ENCODE results near the gene TBCD. TPM values are rescaled to one million over a fixed set of nuclear protein-coding genes. Genes with fewer than 3 reads are reported as not detected.

Gene TBCD
- polyA plus RNA-seq, 6 donors from 2014 or later, result 23.6 to 34.7 (median 27.5) TPM

DNA sequence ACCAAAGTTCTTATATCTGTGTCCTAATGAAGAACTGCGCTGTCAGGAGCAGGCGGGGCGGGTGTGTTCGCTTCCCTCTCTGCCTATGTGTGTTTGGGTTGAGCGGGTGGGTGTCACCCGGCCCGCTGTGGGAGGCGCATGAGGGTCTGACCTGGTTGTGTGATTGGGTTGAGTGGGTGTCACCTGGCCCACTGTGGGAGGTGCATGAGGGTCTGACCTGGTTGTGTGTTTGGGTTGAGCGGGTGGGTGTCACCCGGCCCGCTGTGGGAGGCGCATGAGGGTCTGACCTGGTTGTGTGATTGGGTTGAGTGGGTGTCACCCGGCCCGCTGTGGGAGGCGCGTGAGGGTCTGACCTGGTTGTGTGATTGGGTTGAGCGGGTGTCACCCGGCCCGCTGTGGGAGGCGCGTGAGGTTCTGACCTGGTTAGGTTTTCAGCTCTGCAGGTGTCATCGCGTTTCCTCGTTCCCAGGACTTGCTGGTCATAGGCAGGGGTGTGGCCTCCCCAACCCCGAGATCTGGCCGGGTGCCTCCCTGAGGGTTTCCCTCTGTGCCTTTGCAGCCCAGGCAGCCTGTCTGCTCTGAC is 157.5 kb downstream of the TBCD start:
- peak overlapping the region in 1 of 6 donors; percentile 64 for H3K27ac Mint-ChIP-seq

DNA sequence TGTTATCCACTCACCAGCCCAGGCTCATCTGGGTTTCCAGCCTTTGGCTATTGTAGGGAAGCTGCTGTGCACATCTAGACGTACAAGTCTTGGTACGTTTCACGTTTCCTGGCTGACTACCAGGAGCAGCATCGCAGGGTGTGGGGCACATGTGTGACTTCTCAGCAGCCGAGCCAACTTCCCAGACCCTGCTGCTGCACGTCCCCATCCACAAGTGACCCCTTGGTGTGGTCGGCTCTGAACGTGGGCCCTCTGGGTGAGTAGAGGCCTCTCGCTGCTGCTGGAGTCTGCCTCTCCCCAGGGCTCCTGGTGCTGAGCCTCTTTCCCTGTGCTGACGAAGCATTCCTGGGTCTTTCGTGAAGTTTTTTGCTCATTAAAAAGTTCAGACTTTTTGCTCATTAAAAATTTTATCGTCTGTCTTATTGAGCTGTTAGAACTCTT is 158.2 kb downstream of the TBCD start:
- DNase-seq (no peak), ATAC-seq (ENCODE audit: low read depth in 2 of 2) (no peak)
- Mint-ChIP-seq H3K4me1 (peaks cover 25 to 41% (median 37%) of the 10 kb centered on the region in 3 donors), H3K27ac (no peak overlapping the region), H3K36me3 (peaks cover 0 to 14% of the 10 kb centered on the region in 2 donors), H3K9me3 (no peaks in the 10 kb centered on the region), H3K4me3 (no peak overlapping the region), H3K27me3 (peaks cover 0 to 5% (median 4%) of the 10 kb centered on the region in 3 donors)

More for the DNA sequence above, 157.5 kb downstream of the TBCD start:
- ATAC-seq (ENCODE audit: low read depth in 2 of 2) (no peak), DNase-seq (no peak)
- Mint-ChIP-seq H3K27me3 (peaks cover 0 to 5% (median 4%) of the 10 kb centered on the region in 3 donors), H3K36me3 (peaks cover 2 to 14% of the 10 kb centered on the region in 2 donors), H3K4me1 (peaks cover 20 to 35% (median 31%) of the 10 kb centered on the region in 3 donors), H3K9me3 (no peaks in the 10 kb centered on the region), H3K4me3 (no peak overlapping the region)

DNA sequence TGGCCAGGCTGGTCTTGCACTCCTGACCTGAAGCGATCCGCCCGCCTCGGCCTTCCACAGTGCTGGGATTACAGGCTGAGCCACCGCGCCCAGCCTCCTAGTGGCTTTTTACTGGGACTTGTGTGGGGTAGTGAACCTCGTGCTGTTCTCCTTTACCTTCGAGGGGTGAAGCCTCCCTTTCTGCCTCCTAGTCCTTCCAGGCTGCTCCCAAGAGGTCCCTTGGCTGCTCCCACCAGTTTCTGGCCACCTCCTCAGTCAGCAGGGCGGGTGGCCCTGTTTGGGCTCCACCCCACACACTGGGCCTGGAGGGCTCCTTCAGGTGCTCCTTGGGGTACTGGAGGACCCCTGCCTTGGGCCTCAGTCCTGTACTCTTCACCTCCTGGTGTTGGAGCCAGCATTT is 158.9 kb downstream of the TBCD start:
- DNase-seq (no peak), ATAC-seq (ENCODE audit: low read depth in 2 of 2) (no peak)
- Mint-ChIP-seq H3K27ac (no peak overlapping the region), H3K9me3 (no peaks in the 10 kb centered on the region), H3K27me3 (peaks cover 0 to 7% (median 5%) of the 10 kb centered on the region in 3 donors), H3K4me3 (no peak overlapping the region), H3K36me3 (peaks cover 0 to 14% of the 10 kb centered on the region in 2 donors), H3K4me1 (peaks cover 32 to 48% (median 44%) of the 10 kb centered on the region in 3 donors)

DNA sequence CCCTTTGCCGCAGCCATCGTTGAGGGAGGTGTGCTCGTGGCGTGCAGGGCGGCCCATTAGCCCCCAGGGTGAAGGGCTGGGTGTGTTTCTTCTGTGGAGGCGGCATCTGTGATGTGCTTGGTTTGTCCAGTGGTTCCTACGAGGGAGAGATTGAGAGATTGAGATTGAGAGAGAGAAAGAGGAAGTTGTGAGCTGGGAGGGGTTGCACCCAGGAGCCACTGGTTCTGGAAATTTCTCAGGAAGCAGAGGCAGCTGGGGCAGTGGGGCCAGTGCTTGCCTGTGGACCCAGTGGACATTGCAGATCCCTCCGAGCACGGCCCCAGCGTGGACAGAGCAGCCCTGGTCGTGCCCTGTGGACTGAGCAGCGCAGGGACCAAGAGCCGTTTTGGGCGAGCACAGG is 160.0 kb downstream of the TBCD start:
- peaks cover 0 to 7% (median 5%) of the 10 kb centered on the region in 3 donors for H3K27me3 Mint-ChIP-seq
- peak; percentile 36 for DNase-seq
- H3K4me3 Mint-ChIP-seq, result peak overlapping the region in 7 of 8 donors; percentile 32 to 86 (median 57)
- peak overlapping the region in 3 of 6 donors; percentile 20 to 91 (median 37) for H3K27ac Mint-ChIP-seq
- H3K9me3 Mint-ChIP-seq, result no peaks in the 10 kb centered on the region
- peaks cover 0 to 7% of the 10 kb centered on the region in 2 donors for H3K36me3 Mint-ChIP-seq
- H3K4me1 Mint-ChIP-seq, result peaks cover 40 to 58% (median 53%) of the 10 kb centered on the region in 3 donors
- peak; percentile 17 to 43 for ATAC-seq (ENCODE audit: low read depth in 2 of 2)

DNA sequence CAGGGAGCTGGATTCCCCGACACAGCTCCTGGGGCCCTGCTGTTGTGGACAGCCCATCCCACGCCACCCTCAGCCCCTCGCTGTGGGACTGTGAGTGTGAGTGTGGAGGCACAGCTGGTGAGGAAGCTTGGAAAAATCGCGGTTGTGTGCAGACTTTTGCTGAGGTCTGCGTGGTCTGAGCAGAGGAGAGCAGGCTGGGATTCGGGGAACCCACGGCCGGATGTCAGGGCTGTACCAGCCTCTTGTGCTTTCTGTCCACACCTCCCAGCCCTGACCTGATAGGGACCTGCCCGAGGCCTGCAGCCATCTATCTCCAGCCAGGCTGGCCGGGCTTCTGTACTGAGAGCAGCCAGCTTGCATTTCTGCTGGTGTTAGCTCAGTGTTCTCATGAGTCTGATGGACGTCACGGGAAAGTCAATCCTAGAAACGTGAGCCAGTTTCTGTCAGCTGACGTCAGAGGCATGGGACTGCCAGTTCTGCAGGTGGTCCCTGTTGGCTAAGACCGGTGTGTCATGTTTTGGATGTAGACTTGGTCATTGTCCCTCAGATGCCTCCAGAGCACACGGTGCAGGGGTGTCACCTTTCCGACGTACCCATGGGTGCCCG is 160.7 kb downstream of the TBCD start:
- DNase-seq (no peak), ATAC-seq (ENCODE audit: low read depth in 2 of 2) (no peak)
- H3K27me3 Mint-ChIP-seq, result peaks cover 0 to 7% (median 5%) of the 10 kb centered on the region in 3 donors
- peak overlapping the region in 5 of 8 donors; percentile 20 to 86 (median 57) for H3K4me3 Mint-ChIP-seq
- H3K4me1 Mint-ChIP-seq, result peaks cover 40 to 58% (median 48%) of the 10 kb centered on the region in 3 donors
- peak overlapping the region in 1 of 6 donors; percentile 37 for H3K27ac Mint-ChIP-seq
- peaks cover 0 to 7% of the 10 kb centered on the region in 2 donors for H3K36me3 Mint-ChIP-seq
- H3K9me3 Mint-ChIP-seq, result no peaks in the 10 kb centered on the region

DNA sequence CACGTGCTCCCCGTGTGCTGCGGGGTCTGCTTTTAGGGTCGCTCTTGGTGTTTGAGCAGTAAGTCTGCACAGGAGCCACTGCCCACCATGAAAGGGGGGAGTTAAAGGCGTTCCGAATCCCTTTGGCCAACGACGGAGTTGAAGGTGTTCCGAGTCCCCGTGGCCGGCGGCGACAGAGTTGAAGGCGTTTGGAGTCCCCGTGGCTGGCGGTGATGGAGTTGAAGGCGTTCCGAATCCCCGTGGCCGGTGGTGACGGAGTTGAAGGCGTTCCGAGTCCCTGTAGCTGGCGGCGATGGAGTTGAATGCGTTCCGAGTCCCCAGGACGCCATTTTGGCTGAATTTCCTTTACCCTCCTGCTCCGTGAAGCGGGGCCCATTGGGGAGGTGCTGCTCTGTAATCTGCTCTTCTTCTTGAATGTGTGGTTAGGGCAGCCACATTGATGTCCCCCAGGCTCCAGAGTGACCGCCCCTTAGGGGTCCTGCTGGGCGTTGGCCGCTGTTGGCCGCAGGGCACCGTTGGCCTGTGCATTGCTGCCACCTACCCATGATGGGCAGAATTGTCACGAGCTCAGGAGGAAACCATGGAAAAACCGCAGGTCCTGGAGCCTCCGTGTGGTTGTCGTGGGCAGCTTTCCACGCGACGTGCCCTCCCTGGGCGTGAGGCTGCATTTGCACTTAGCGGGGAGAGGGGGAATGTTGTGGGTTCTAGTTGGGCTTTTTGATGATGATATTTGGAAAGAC is 161.6 kb downstream of the TBCD start:
- Mint-ChIP-seq H3K4me1 (peaks cover 43 to 51% (median 43%) of the 10 kb centered on the region in 3 donors), H3K9me3 (no peaks in the 10 kb centered on the region), H3K27ac (peak overlapping the region in 1 of 6 donors; percentile 16), H3K27me3 (peaks cover 0 to 5% (median 3%) of the 10 kb centered on the region in 3 donors), H3K4me3 (peak overlapping the region in 2 of 8 donors; percentile 16 to 49), H3K36me3 (peaks cover 0 to 1% of the 10 kb centered on the region in 2 donors)
- ATAC-seq (ENCODE audit: low read depth in 2 of 2) (no peak), DNase-seq (no peak)

DNA sequence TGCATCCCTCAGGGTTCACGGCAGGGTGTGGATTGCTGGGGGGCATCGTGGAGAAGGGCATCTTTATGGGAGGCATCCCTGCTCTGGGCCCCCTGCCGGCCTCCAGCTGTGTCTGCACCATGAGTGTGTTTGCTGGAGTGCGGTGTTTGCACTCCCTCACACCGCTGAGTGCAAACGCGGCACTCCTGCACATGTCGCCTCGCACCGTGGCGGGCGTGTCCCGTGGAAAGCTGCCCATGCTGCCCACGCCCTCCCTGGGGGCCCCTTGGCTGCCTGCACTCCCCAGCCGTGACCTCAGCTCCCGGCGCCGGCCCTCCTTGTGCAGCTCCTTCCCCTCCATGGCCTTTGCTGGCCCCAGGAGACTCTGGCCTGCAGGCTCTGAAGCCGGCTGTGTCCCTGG is 162.5 kb downstream of the TBCD start:
- Mint-ChIP-seq H3K36me3 (peaks cover 3 to 5% of the 10 kb centered on the region in 2 donors), H3K9me3 (no peaks in the 10 kb centered on the region), H3K4me3 (peak overlapping the region; percentile 10 to 90 (median 80)), H3K27ac (peak overlapping the region in 3 of 6 donors; percentile 44 to 95 (median 83)), H3K27me3 (peaks cover 0 to 5% (median 3%) of the 10 kb centered on the region in 3 donors), H3K4me1 (peaks cover 39 to 49% (median 43%) of the 10 kb centered on the region in 3 donors)
- peak; percentile 23 to 53 for ATAC-seq (ENCODE audit: low read depth in 2 of 2)
- no peak for DNase-seq

DNA sequence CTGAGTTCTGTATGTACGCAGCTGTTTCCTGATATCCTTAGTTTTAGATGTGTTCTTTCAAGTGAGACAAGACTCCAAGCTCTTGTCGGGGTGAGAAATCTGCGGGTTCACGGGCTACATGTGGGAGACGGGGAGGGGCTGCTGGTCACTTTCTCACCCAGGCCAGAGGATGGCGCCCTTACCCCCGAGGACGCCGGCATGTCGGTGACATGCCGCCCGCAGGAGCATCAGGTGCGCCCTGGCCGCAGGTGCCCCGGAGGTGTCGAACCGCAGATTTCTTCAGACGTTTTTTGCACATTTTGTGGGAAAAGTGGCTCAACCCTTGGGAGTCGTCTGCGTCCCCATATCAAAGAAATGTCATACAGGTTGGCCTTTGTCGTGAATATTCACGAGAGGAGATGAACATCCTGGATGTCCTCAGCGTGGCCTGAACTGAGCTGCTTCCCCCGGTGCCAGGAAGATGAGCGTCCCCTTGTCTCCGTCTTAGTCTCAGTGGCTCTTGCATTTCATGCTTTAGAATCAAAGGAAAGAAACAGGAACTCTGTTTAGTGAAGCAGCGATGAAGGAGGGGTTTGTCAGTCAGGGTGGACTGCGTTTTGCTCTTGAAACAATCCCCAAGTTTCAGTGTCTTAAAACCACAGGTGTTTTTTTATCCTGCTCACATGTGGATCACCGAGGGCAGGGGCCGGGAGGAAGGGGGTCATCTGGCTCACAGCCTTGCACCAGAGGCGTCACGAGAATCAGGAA is 163.3 kb downstream of the TBCD start:
- Mint-ChIP-seq H3K4me3 (peak overlapping the region; percentile 10 to 90 (median 84)), H3K36me3 (peaks cover 7 to 13% of the 10 kb centered on the region in 2 donors), H3K27ac (peak overlapping the region; percentile 75 to 95 (median 88)), H3K27me3 (peaks cover 0 to 7% (median 3%) of the 10 kb centered on the region in 3 donors), H3K4me1 (peaks cover 38 to 49% (median 44%) of the 10 kb centered on the region in 3 donors), H3K9me3 (no peaks in the 10 kb centered on the region)
- DNase-seq, result peak; percentile 58
- peak; percentile 77 to 82 for ATAC-seq (ENCODE audit: low read depth in 2 of 2)

DNA sequence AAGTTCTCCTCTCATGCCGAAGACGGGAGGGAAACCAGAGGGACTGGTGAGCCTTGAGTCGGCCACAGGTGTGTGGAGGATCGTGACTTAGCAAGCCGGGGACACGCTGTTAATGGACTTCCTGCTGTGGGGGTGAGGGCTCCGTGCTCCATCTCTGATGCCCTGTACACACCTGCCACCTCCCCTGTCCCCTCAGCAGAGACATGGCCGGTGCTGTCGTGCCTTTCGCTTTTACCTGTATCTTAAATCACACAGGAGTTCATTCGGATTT is 163.8 kb downstream of the TBCD start:
- ATAC-seq (ENCODE audit: low read depth in 2 of 2), result peak; percentile 55 to 57
- H3K36me3 Mint-ChIP-seq, result peaks cover 7 to 13% of the 10 kb centered on the region in 2 donors
- no peaks in the 10 kb centered on the region for H3K9me3 Mint-ChIP-seq
- peak overlapping the region; percentile 10 to 90 (median 84) for H3K4me3 Mint-ChIP-seq
- peaks cover 0 to 7% (median 3%) of the 10 kb centered on the region in 3 donors for H3K27me3 Mint-ChIP-seq
- DNase-seq, result no peak
- H3K4me1 Mint-ChIP-seq, result peaks cover 38 to 49% (median 44%) of the 10 kb centered on the region in 3 donors
- peak overlapping the region; percentile 75 to 95 (median 88) for H3K27ac Mint-ChIP-seq

DNA sequence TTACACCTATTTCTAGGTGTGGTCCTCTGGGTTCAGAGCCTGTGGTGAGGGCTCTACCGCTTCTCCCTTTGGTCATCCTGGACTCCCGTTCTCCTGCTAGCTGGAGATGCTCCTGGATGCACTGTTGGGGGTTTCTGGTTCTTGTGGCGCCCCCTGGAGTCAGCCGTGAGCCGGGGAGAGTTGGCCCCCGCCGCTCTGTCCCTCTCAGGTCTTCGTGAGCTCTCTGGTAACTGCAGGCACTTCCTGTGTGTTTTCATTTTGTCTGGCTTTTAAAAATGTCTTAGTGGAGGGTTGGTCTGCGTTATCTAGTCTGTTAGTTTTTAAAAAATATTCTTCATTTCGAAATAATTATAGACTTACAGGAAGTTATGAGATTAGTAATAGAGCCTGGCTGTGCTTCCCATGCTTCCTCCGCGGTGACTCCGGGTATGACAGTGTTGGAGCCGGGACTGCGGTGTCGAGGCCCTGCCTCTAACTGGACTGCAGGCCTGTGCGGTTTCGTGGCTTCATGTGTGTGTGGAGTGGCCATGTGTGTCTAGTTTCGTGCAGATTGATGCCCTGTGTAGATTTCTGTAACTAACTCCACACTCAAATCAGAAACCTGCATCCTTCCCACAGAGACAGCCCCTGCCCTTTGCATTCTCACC is 166.0 kb downstream of the TBCD start:
- Mint-ChIP-seq H3K9me3 (no peaks in the 10 kb centered on the region), H3K4me1 (peaks cover 27 to 33% (median 31%) of the 10 kb centered on the region in 3 donors), H3K27me3 (peaks cover 0 to 7% (median 3%) of the 10 kb centered on the region in 3 donors), H3K4me3 (peak overlapping the region in 1 of 8 donors; percentile 55), H3K36me3 (peaks cover 8 to 13% of the 10 kb centered on the region in 2 donors), H3K27ac (peak overlapping the region in 1 of 6 donors; percentile 26)
- no peak for ATAC-seq (ENCODE audit: low read depth in 2 of 2)
- no peak for DNase-seq

DNA sequence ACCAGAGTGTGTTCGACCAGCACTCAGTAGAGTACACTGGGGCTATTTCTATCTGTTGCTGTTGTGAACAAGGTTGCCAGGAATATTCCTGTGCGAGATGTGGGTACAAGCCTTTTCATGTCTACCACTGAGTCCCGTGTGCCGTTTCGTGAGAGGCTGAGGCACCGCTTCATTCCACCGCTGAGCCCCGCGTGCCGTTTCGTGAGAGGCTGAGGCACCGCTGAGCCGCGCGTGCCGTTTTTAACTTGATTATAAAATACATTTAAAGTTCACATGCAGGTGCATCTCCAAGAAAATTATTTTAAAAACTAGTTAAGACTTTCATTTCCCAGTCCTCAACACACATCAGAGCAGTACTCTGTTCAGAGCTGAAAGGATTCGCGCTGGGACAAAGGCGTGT is 166.6 kb downstream of the TBCD start:
- Mint-ChIP-seq H3K27ac (peak overlapping the region in 1 of 6 donors; percentile 56), H3K4me3 (no peak overlapping the region), H3K36me3 (peaks cover 12 to 13% of the 10 kb centered on the region in 2 donors), H3K4me1 (peaks cover 27 to 33% (median 29%) of the 10 kb centered on the region in 3 donors), H3K27me3 (peaks cover 0 to 7% (median 3%) of the 10 kb centered on the region in 3 donors), H3K9me3 (no peaks in the 10 kb centered on the region)
- no peak for ATAC-seq (ENCODE audit: low read depth in 2 of 2)
- no peak for DNase-seq

DNA sequence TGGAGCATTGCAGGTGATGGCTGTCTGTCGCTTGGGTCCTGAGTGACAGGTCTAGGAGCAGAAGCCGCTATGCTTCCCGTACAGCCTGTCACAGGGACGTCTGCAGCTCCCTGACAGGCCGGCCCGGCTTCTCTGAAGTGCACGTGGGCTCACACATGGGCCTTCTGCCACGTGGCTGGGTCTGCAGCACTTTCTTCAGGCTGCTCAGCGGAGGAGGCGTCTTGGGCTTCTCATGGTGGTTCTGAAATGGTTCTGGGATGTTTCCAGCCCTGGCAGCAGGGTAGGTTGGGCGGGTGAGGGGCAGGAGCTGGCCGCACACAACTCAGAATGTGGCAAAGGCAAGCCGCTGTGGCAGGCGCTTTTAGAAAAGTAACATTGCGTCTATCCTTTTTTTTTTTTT is 168.3 kb downstream of the TBCD start:
- H3K27ac Mint-ChIP-seq, result no peak overlapping the region
- H3K36me3 Mint-ChIP-seq, result peaks cover 12 to 13% of the 10 kb centered on the region in 2 donors
- peaks cover 15 to 21% (median 16%) of the 10 kb centered on the region in 3 donors for H3K4me1 Mint-ChIP-seq
- no peak for ATAC-seq (ENCODE audit: low read depth in 2 of 2)
- peaks cover 0 to 7% (median 3%) of the 10 kb centered on the region in 3 donors for H3K27me3 Mint-ChIP-seq
- no peak for DNase-seq
- no peaks in the 10 kb centered on the region for H3K9me3 Mint-ChIP-seq
- H3K4me3 Mint-ChIP-seq, result no peak overlapping the region

Measured in naive B cell (primary cell).